ENCODE data around the gene TGFB1I1. TPM values are rescaled to one million over a fixed set of nuclear protein-coding genes. Genes with fewer than 3 reads are reported as not detected.

TGFB1I1 gene
- total and polyA plus RNA-seq, 2 donors (not counting 1 experiment from before 2014, with no cell fraction given): 0.16 to 4.0 TPM

GRCh38 chr16:31451201-31451600 is 20.8 kb upstream of the TGFB1I1 start:
- 100% methylated on average over 5 of the region's 5 CpGs for WGBS (ENCODE audit: insufficient coverage)
- intact Hi-C loops (cut with micrococcal nuclease): no loop called here
- H3K27ac Mint-ChIP-seq: no peak overlapping the region
- peaks cover 5% of the 10 kb centered on the region for H3K79me2 ChIP-seq (ENCODE audit: control insufficient read depth, insufficient read depth, low read length)
- H2AFZ ChIP-seq (ENCODE audit: insufficient read depth, low read depth, low read length, poor library complexity, severe bottlenecking): no peak overlapping the region
- H3K4me1 ChIP-seq (ENCODE audit: control insufficient read depth in 2 of 2, insufficient read depth in 2 of 2, low read length in 2 of 2): peaks cover 8 to 9% of the 10 kb centered on the region in 2 donors
- no peak overlapping the region for H3K27ac ChIP-seq (ENCODE audit: low read length in 2 of 2)
- H3K9ac ChIP-seq (ENCODE audit: low read length): no peak overlapping the region
- ATAC-seq (ENCODE audit: low read depth): no peak
- POLR2A ChIA-PET: interaction anchor here (0.6 kb wide), 1 partner anchor 334 kb away, joined by 4 read pairs; no protein-coding TSS in a partner anchor
- H3K27me3 ChIP-seq (replicated peaks in 1 of 4; ENCODE audit: control extremely low read depth in 1 of 4, control insufficient read depth in 3 of 4, insufficient read depth in 4 of 4, low read length in 3 of 4): no peaks in the 10 kb centered on the region
- H4K20me1 ChIP-seq (ENCODE audit: control insufficient read depth, insufficient read depth, low read length, poor library complexity, severe bottlenecking): peaks cover 12% of the 10 kb centered on the region
- TF ChIP-seq, protein P1, sequence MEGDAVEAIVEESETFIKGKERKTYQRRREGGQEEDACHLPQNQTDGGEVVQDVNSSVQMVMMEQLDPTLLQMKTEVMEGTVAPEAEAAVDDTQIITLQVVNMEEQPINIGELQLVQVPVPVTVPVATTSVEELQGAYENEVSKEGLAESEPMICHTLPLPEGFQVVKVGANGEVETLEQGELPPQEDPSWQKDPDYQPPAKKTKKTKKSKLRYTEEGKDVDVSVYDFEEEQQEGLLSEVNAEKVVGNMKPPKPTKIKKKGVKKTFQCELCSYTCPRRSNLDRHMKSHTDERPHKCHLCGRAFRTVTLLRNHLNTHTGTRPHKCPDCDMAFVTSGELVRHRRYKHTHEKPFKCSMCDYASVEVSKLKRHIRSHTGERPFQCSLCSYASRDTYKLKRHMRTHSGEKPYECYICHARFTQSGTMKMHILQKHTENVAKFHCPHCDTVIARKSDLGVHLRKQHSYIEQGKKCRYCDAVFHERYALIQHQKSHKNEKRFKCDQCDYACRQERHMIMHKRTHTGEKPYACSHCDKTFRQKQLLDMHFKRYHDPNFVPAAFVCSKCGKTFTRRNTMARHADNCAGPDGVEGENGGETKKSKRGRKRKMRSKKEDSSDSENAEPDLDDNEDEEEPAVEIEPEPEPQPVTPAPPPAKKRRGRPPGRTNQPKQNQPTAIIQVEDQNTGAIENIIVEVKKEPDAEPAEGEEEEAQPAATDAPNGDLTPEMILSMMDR (IDR thresholded peaks at IDR 0.05): no peak
- TF ChIP-seq EZH2 (IDR thresholded peaks at IDR 0.05; ENCODE audit: borderline replicate concordance, insufficient read depth, low read depth, low read length, poor library complexity, severe bottlenecking): no peak
- no peaks in the 10 kb centered on the region for H3K27me3 Mint-ChIP-seq
- no peaks in the 10 kb centered on the region for H3K36me3 ChIP-seq (replicated peaks in 1 of 2; ENCODE audit: control extremely low read depth in 1 of 2, control insufficient read depth in 1 of 2, extremely low read depth in 1 of 2, insufficient read depth in 2 of 2, low read length in 1 of 2)
- H3K4me3 ChIP-seq (ENCODE audit: control extremely low read depth in 1 of 5, extremely low read depth in 1 of 5, insufficient read depth in 1 of 5, low read depth in 2 of 5, low read length in 4 of 5): no peak overlapping the region
- no peak for DNase-seq
- no peak overlapping the region for H3K4me2 ChIP-seq (replicated peaks; ENCODE audit: low read depth, low read length, poor library complexity, severe bottlenecking)
- H3K9me3 ChIP-seq (ENCODE audit: control extremely low read depth in 1 of 3, control insufficient read depth in 2 of 3, insufficient read depth in 1 of 3, low read length in 2 of 3): no peaks in the 10 kb centered on the region
- no peaks in the 10 kb centered on the region for H3K9me3 Mint-ChIP-seq (ENCODE audit: insufficient read depth)
- no peak overlapping the region for H3K4me3 Mint-ChIP-seq
- H3K4me1 Mint-ChIP-seq: peaks cover 26% of the 10 kb centered on the region
- CTCF ChIA-PET: interaction anchor here (0.6 to 1.5 kb wide), 3 partner anchors 9 to 232 kb away, joined by 3 to 8 read pairs (median 3); partner anchors contain the start of gene ZNF843

DNA sequence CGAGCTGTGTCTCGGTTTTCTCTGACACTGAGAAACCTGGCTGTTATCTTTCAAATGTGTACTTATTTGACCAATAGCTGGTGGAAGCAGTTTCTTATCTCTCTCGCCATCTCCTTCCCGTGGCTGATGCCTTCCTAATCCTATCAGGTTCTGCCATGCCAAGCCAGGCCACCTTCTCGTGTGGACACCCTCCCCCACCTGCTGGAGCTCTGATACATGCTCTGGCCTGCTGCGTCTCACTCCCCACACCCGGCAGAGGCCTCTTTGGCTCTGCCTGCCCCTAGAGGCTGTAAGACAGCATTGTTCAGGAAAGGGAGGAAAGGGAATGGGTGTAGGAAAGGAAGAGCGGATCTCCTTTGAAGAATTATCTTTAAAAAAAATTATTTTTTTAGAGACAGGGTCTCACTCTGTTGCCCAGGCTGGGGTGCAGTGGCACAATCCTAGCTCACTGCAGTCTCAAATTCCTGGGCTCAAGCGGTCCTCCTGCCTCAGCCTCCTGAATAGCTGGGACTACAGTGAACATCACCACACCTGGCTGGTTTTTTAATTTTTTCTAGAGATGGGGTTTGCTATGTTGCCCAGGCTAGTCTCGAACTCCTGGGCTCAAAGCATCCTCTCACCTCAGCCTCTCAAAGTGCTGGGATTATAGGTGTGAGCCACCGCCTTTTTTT is 20.1 kb upstream of the TGFB1I1 start:
- no peaks in the 10 kb centered on the region for H3K27me3 Mint-ChIP-seq
- H3K4me3 Mint-ChIP-seq: no peak overlapping the region
- no peak overlapping the region for H3K9ac ChIP-seq (ENCODE audit: low read length)
- POLR2A ChIA-PET: interaction anchor here (0.6 to 0.7 kb wide), 3 partner anchors 286 to 498 kb away, joined by 3 to 6 read pairs (median 4); no protein-coding TSS in a partner anchor
- no peak overlapping the region for H2AFZ ChIP-seq (ENCODE audit: insufficient read depth, low read depth, low read length, poor library complexity, severe bottlenecking)
- 58% methylated on average over 4 of the region's 11 CpGs for WGBS (ENCODE audit: insufficient coverage)
- no peak overlapping the region for H3K4me3 ChIP-seq (ENCODE audit: control extremely low read depth in 1 of 5, extremely low read depth in 1 of 5, insufficient read depth in 1 of 5, low read depth in 2 of 5, low read length in 4 of 5)
- no peak overlapping the region for H3K4me2 ChIP-seq (replicated peaks; ENCODE audit: low read depth, low read length, poor library complexity, severe bottlenecking)
- DNase-seq (no peak), ATAC-seq (ENCODE audit: low read depth) (no peak)
- CTCF ChIA-PET: interaction anchor here (0.6 to 1.5 kb wide), 3 partner anchors 9 to 232 kb away, joined by 3 to 8 read pairs (median 3); partner anchors contain the start of gene ZNF843
- peaks cover 13 to 14% of the 10 kb centered on the region in 2 donors for H3K4me1 ChIP-seq (ENCODE audit: control insufficient read depth in 2 of 2, insufficient read depth in 2 of 2, low read length in 2 of 2)
- H3K36me3 ChIP-seq (replicated peaks in 1 of 2; ENCODE audit: control extremely low read depth in 1 of 2, control insufficient read depth in 1 of 2, extremely low read depth in 1 of 2, insufficient read depth in 2 of 2, low read length in 1 of 2): no peaks in the 10 kb centered on the region
- peaks cover 5% of the 10 kb centered on the region for H3K79me2 ChIP-seq (ENCODE audit: control insufficient read depth, insufficient read depth, low read length)
- no peaks in the 10 kb centered on the region for H3K27me3 ChIP-seq (replicated peaks in 1 of 4; ENCODE audit: control extremely low read depth in 1 of 4, control insufficient read depth in 3 of 4, insufficient read depth in 4 of 4, low read length in 3 of 4)
- H3K9me3 Mint-ChIP-seq (ENCODE audit: insufficient read depth): no peaks in the 10 kb centered on the region
- no peak overlapping the region for H3K27ac ChIP-seq (ENCODE audit: low read length in 2 of 2)
- TF ChIP-seq, protein P1 (IDR thresholded peaks at IDR 0.05): no peak
- TF ChIP-seq EZH2 (IDR thresholded peaks at IDR 0.05; ENCODE audit: borderline replicate concordance, insufficient read depth, low read depth, low read length, poor library complexity, severe bottlenecking): no peak
- H4K20me1 ChIP-seq (ENCODE audit: control insufficient read depth, insufficient read depth, low read length, poor library complexity, severe bottlenecking): peaks cover 15% of the 10 kb centered on the region
- H3K27ac Mint-ChIP-seq: no peak overlapping the region
- peaks cover 29% of the 10 kb centered on the region for H3K4me1 Mint-ChIP-seq
- no peaks in the 10 kb centered on the region for H3K9me3 ChIP-seq (ENCODE audit: control extremely low read depth in 1 of 3, control insufficient read depth in 2 of 3, insufficient read depth in 1 of 3, low read length in 2 of 3)
- intact Hi-C loops (cut with micrococcal nuclease): no loop called here
